GM10266 (cell line): ENCODE data around the gene DOCK10.

ENCODE experiments used
- DNase-seq: peaks from one replicate; pipeline ENCODE4 v3.0.0; 2012; ENCODE audit errors: extremely low spot score
- CTCF ChIP-seq: IDR thresholded peaks from 2 replicates; pipeline ENCODE4 v1.5.1; 2012; ENCODE audit warnings: mild to moderate bottlenecking, low read depth; ENCODE audit not compliant: control insufficient read depth, insufficient read depth; ENCODE audit errors: missing control alignments

The DOCK10 gene

GRCh38 chr2:224796695-224797305 is 245.5 kb downstream of the DOCK10 start:
- no peak for DNase-seq

DNA sequence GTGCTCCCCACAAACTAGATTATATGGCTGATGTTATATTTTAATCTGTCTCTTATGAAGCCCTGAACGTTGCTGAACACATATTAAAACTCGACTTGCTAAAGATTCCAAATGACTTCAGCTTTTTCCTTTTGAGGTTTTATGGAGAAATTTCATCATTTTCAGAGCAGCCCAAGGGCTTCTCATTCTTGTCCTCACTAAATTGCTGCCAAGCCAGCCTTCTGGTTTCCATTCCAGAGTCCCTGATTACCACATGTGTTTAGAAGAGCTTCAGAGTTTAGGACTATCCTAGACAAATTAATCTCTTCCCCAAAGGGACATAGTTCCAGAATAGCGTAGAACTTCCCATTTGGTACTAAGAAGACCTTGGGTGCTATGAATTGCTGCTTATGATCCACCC is 248.3 kb downstream of the DOCK10 start:
- DNase-seq, result no peak
- TF ChIP-seq CTCF, result no peak

More at GRCh38 chr2:224796695-224797305, 245.5 kb downstream of the DOCK10 start:
- TF ChIP-seq CTCF, result no peak

- DNase-seq, result no peak
- TF ChIP-seq CTCF, result no peak
Measured at GRCh38 chr2:224786848-224787247, 255.4 kb downstream of the DOCK10 start.

- no peak for TF ChIP-seq CTCF
- no peak for DNase-seq
Measured at GRCh38 chr2:224781400-224781799, 260.9 kb downstream of the DOCK10 start.

GRCh38 chr2:224780823-224781222 is 261.4 kb downstream of the DOCK10 start:
- TF ChIP-seq CTCF, result no peak
- no peak for DNase-seq

GRCh38 chr2:224780106-224780505 is 262.2 kb downstream of the DOCK10 start:
- TF ChIP-seq CTCF, result no peak
- no peak for DNase-seq

DNA sequence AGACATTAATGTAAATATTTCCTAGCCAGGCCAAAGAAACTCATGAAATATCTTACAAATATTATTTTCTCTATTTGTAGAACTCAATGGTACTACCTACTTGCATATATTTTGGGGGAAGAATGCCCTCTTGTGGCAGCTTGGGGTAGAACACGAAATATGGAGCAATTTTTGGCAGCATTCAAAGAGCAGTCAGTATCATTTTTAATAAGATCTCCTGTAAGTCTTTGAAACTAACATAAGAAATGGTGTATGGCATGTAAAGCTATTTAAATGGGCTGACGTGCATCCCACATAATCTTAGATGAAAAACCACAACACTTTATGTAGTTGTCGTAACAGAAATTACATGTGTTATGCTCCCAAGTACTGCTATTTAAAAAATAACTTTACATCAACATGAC is 263.8 kb downstream of the DOCK10 start:
- peak; percentile 82 for TF ChIP-seq CTCF
- peak; percentile 49 for DNase-seq
